Stimulated activated naive CD8-positive, alpha-beta T cell treated with anti-CD3 and anti-CD28 coated beads, Interleukin-15, Interleukin-2, amounts not matched to agents 100 ng/mL and 50 ng/mL, for 24 hours (primary cell): ENCODE measurements around the gene CBX2.
A peak's percentile ranks its signal among the peaks of the same experiment; 100 is the strongest.

Experiments used
- H3K27ac Mint-ChIP-seq: one replicate; pipeline ENCODE4 v1.8.0; 2021; ENCODE audit warnings: mild to moderate bottlenecking, mixed read lengths
- H3K27me3 Mint-ChIP-seq: one replicate; pipeline ENCODE4 v1.8.0; 2021; ENCODE audit warnings: mixed read lengths
- H3K36me3 Mint-ChIP-seq: one replicate; pipeline ENCODE4 v1.8.0; 2021; ENCODE audit warnings: low read depth, mixed read lengths
- H3K4me1 Mint-ChIP-seq: one replicate; pipeline ENCODE4 v1.8.0; 2021; ENCODE audit warnings: low read depth, mixed read lengths
- H3K4me3 Mint-ChIP-seq: one replicate; pipeline ENCODE4 v1.8.0; 2021; ENCODE audit warnings: mild to moderate bottlenecking, mixed read lengths
- H3K9me3 Mint-ChIP-seq: one replicate; pipeline ENCODE4 v1.8.0; 2021; ENCODE audit warnings: mixed read lengths

CBX2 gene

GRCh38 chr17:79739148-79740062, 38.5 kb upstream of the CBX2 start:
- no peaks in the 10 kb centered on the region for H3K36me3 Mint-ChIP-seq
- H3K4me3 Mint-ChIP-seq: no peak overlapping the region
- H3K27ac Mint-ChIP-seq: no peak overlapping the region

GRCh38 chr17:79740413-79740812, 37.5 kb upstream of the CBX2 start:
- H3K4me1 Mint-ChIP-seq: peaks cover 2% of the 10 kb centered on the region
- no peaks in the 10 kb centered on the region for H3K36me3 Mint-ChIP-seq
- peaks cover 21% of the 10 kb centered on the region for H3K27me3 Mint-ChIP-seq
- no peak overlapping the region for H3K27ac Mint-ChIP-seq
- no peaks in the 10 kb centered on the region for H3K9me3 Mint-ChIP-seq
- no peak overlapping the region for H3K4me3 Mint-ChIP-seq

More at GRCh38 chr17:79739148-79740062, 38.5 kb upstream of the CBX2 start:
- H3K27me3 Mint-ChIP-seq: peaks cover 19% of the 10 kb centered on the region
- H3K9me3 Mint-ChIP-seq: no peaks in the 10 kb centered on the region
- H3K4me1 Mint-ChIP-seq: no peaks in the 10 kb centered on the region

GRCh38 chr17:79741401-79741750, 36.6 kb upstream of the CBX2 start:
- no peaks in the 10 kb centered on the region for H3K9me3 Mint-ChIP-seq
- peaks cover 7% of the 10 kb centered on the region for H3K4me1 Mint-ChIP-seq
- no peak overlapping the region for H3K4me3 Mint-ChIP-seq
- H3K36me3 Mint-ChIP-seq: no peaks in the 10 kb centered on the region
- H3K27me3 Mint-ChIP-seq: peaks cover 22% of the 10 kb centered on the region
- H3K27ac Mint-ChIP-seq: no peak overlapping the region

GRCh38 chr17:79741751-79742588, 36.0 kb upstream of the CBX2 start:
- Mint-ChIP-seq H3K4me3 (no peak overlapping the region), H3K9me3 (no peaks in the 10 kb centered on the region)

GRCh38 chr17:79742589-79742918, 35.4 kb upstream of the CBX2 start:
- peaks cover 13% of the 10 kb centered on the region for H3K4me1 Mint-ChIP-seq
- no peak overlapping the region for H3K4me3 Mint-ChIP-seq
- no peaks in the 10 kb centered on the region for H3K36me3 Mint-ChIP-seq
- H3K9me3 Mint-ChIP-seq: no peaks in the 10 kb centered on the region
- H3K27me3 Mint-ChIP-seq: peaks cover 27% of the 10 kb centered on the region
- H3K27ac Mint-ChIP-seq: no peak overlapping the region

More at GRCh38 chr17:79741751-79742588, 36.0 kb upstream of the CBX2 start:
- Mint-ChIP-seq H3K4me1 (peaks cover 9% of the 10 kb centered on the region), H3K27me3 (peaks cover 23% of the 10 kb centered on the region), H3K27ac (no peak overlapping the region), H3K36me3 (no peaks in the 10 kb centered on the region)

- H3K4me3 Mint-ChIP-seq: no peak overlapping the region
- H3K4me1 Mint-ChIP-seq: peaks cover 17% of the 10 kb centered on the region
- no peaks in the 10 kb centered on the region for H3K9me3 Mint-ChIP-seq
- peaks cover 32% of the 10 kb centered on the region for H3K27me3 Mint-ChIP-seq
- no peaks in the 10 kb centered on the region for H3K36me3 Mint-ChIP-seq
- H3K27ac Mint-ChIP-seq: no peak overlapping the region
These were observed 34.9 kb upstream of the CBX2 start for GRCh38 chr17:79742951-79743476.

GRCh38 chr17:79743614-79744013, 34.3 kb upstream of the CBX2 start:
- H3K27me3 Mint-ChIP-seq: peaks cover 32% of the 10 kb centered on the region
- no peak overlapping the region for H3K27ac Mint-ChIP-seq
- no peaks in the 10 kb centered on the region for H3K36me3 Mint-ChIP-seq
- peaks cover 17% of the 10 kb centered on the region for H3K4me1 Mint-ChIP-seq
- no peaks in the 10 kb centered on the region for H3K9me3 Mint-ChIP-seq
- H3K4me3 Mint-ChIP-seq: no peak overlapping the region

- Mint-ChIP-seq H3K27me3 (peaks cover 29% of the 10 kb centered on the region), H3K9me3 (no peaks in the 10 kb centered on the region), H3K4me1 (peaks cover 17% of the 10 kb centered on the region), H3K36me3 (no peaks in the 10 kb centered on the region), H3K4me3 (no peak overlapping the region), H3K27ac (no peak overlapping the region)
These were observed 32.3 kb upstream of the CBX2 start for GRCh38 chr17:79745641-79746105.

- no peaks in the 10 kb centered on the region for H3K9me3 Mint-ChIP-seq
- H3K27ac Mint-ChIP-seq: no peak overlapping the region
- H3K27me3 Mint-ChIP-seq: peaks cover 42% of the 10 kb centered on the region
- H3K36me3 Mint-ChIP-seq: no peaks in the 10 kb centered on the region
- H3K4me1 Mint-ChIP-seq: peaks cover 20% of the 10 kb centered on the region
- H3K4me3 Mint-ChIP-seq: peak overlapping the region; percentile 13
These were observed 30.9 kb upstream of the CBX2 start for GRCh38 chr17:79746889-79747507.

GRCh38 chr17:79747508-79748294, 30.2 kb upstream of the CBX2 start:
- Mint-ChIP-seq H3K36me3 (no peaks in the 10 kb centered on the region), H3K4me1 (peaks cover 21% of the 10 kb centered on the region), H3K27ac (no peak overlapping the region), H3K4me3 (peak overlapping the region; percentile 41), H3K9me3 (no peaks in the 10 kb centered on the region), H3K27me3 (peaks cover 42% of the 10 kb centered on the region)

- Mint-ChIP-seq H3K27me3 (peaks cover 45% of the 10 kb centered on the region), H3K9me3 (no peaks in the 10 kb centered on the region)
These were observed 29.5 kb upstream of the CBX2 start for GRCh38 chr17:79748295-79749099.

GRCh38 chr17:79749156-79749815, 28.7 kb upstream of the CBX2 start:
- Mint-ChIP-seq H3K27ac (no peak overlapping the region), H3K4me3 (no peak overlapping the region), H3K36me3 (no peaks in the 10 kb centered on the region), H3K27me3 (peaks cover 48% of the 10 kb centered on the region), H3K4me1 (peaks cover 21% of the 10 kb centered on the region), H3K9me3 (no peaks in the 10 kb centered on the region)

More at GRCh38 chr17:79748295-79749099, 29.5 kb upstream of the CBX2 start:
- Mint-ChIP-seq H3K4me1 (peaks cover 21% of the 10 kb centered on the region), H3K27ac (no peak overlapping the region), H3K4me3 (no peak overlapping the region), H3K36me3 (no peaks in the 10 kb centered on the region)

GRCh38 chr17:79749958-79750357, 28.0 kb upstream of the CBX2 start:
- Mint-ChIP-seq H3K36me3 (no peaks in the 10 kb centered on the region), H3K4me1 (peaks cover 21% of the 10 kb centered on the region), H3K9me3 (no peaks in the 10 kb centered on the region), H3K27ac (no peak overlapping the region), H3K27me3 (peaks cover 51% of the 10 kb centered on the region), H3K4me3 (no peak overlapping the region)
